Measurements from ENCODE around the gene METTL16.
"Not testable (repeated sequence)": the region's sequence is repeated elsewhere in the genome, so short reads cannot be mapped to it uniquely, and the experiment has no call there.

The METTL16 gene

DNA sequence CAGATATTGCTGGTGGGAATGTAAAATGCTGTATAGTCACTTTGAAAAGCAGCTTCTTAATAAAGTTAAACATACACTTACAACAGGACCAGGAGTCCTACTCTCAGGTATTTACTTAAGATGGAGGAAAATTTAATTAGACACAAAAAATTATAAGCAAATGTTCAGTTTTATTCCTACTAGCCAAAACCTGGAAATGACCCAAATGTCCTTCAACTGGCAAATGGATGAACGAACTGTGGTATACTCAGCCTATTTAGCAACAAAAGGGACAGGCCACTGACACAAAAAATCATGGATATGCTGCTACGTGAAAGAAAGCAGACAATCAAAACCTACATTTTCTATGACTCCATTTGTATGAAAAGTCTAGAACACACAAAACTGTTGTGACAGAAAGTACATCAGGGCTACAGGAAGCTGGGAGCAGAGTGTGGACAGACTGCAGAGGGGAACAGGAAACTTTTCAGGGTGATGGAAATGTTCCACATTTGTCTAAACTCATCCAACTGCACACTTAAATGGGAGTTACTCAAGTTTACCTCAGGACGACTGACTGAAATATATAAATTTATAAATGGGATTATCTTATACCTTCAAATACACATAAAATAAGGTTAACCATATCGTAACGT lies 61.6 kb downstream of the METTL16 start:
- DNase-seq = no peak

DNA sequence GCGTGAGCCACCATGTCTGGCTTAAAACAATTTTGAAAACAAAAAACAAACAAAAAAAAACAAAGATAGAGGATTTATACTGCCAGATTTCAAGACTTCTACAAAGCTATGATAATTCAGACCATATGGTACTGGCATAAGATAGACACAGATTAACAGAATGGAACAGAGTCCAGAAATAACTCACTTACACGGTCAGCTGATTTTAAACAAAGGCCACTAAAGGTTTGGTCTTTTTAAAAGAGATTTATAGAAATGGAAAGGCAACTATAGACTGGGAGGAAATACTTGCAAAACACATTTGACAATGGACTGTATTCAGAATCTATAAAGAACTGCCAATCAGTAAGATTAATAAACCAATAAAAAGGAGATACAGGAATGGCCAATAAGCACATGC lies 62.2 kb downstream of the METTL16 start:
- no peak for DNase-seq

DNA sequence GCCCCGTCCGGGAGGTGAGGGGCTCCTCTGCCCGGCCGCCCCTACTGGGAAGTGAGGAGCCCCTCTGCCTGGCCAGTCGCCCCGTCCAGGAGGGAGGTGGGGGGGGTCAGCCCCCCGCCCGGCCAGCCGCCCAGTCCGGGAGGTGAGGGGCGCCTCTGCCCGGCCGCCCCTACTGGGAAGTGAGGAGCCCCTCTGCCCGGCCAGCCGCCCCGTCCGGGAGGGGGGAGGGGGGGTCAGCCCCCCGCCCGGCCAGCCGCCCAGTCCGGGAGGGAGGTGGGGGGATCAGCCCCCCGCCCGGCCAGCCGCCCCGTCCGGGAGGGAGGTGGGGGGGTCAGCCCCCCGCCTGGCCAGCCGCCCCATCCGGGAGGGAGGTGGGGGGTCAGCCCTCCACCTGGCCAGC lies 64.2 kb downstream of the METTL16 start:
- not testable (repeated sequence) for DNase-seq

DNA sequence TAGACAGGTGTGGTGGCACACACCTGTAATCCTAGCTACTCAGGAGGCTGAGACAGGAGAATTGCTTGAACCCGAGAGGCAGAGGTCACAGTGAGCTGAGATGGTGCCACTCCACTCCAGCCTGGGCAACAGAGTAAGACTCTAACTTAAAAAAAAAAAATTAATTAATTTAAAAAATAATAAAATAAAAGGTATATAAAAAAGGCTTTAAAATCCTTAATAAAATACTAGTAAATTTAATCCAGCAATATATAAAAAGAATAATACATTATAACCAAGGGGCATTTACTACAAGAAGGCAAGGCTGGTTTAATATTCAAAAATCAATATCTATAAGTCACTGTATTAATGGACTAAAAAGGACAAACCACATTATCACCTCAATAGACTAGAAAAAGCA lies 66.0 kb downstream of the METTL16 start:
- DNase-seq = no peak

DNA sequence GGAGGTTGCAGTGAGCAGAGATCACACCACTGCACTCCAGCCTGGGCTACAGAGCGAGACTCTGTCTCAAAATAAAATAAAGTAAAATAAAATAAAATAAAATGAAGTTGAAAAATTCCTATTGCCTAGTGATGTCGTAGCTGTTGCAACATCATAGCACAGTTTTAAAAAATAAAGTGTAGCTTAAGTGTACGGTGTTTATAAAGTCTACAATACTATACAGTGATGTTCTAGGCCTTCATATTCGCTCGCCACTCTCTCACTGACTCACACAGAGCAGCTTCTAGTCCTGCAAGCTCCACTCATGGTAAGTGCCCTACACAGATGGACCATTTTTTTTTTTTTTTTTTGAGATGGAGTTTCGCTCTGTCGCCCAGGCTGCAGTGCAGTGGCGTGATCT lies 67.3 kb downstream of the METTL16 start:
- no peak for DNase-seq

DNA sequence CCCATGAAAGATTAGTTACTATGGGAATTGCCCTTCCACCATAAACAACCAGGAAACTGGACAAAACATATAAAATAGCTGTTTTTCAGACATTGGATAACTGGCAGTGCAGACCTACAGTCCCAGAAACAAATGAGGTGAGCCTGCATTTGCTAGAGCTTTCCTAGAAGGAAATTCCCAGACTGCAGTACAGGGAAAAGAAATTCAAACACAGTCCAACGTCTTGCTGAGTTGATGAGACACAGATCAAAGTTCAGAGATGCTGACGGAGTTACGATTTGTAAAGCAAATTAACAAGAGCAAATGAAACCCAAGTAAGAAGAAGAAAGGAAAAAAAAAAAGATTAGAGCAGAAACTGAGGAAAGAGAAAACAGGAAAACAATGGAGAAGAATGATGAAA lies 69.5 kb downstream of the METTL16 start:
- no peak for DNase-seq

DNA sequence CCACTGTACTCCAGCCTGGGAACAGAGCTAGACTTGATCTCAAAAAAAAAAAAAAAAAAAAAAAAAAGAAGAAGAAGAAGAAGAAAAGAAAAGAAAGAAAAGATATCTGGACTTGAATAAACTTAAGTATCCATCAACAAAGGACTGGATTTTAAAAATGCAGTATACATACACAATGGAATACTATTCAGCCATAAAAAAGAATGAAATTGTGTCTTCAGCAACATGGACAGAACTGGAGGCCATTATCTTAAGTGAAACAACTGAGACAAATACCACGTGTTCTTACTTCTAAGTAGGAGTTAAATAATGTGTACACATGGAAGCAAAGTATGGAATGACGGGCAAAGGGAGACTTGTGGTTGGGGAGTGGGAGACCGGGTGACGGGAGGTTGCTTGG lies 70.8 kb downstream of the METTL16 start:
- no peak for DNase-seq

DNA sequence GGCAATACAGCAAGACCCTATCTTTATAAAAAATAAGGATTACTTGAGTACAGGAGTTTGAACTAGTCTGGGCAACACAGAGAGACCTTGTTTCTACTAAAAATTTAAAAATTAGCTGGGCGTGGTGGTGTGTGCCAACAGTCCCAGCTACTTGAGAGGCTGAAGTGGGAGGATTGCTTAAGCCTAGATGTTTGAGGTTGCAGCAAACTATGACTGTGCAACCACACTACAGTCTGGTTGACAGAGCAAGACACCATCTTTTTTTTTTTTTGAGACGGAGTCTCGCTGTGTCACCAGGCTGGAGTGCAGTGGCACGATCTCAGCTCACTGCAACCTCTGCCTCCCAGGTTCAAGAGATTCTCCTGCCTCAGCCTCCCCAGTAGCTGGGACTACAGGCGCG lies 71.7 kb downstream of the METTL16 start:
- not testable (repeated sequence) for DNase-seq

DNA sequence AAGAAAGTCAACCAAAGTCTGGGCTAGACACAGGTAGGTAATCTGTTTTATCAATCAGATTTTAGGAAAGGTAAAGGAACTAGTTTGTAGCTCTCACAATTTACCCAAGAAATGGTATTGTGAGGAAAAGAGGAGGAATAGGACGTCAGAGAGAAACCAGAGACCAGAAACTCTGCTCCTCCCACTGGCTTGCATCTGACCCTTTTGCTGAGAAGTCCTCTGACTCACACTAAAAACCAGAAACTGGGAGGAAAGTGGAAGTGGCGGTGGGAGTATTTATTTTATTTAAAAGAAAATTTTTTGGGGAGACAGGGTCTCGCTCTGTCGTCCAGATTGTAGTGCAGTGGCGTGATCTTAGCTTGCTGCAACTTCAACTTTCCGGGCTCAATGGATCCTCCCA lies 72.9 kb downstream of the METTL16 start:
- DNase-seq = no peak

DNA sequence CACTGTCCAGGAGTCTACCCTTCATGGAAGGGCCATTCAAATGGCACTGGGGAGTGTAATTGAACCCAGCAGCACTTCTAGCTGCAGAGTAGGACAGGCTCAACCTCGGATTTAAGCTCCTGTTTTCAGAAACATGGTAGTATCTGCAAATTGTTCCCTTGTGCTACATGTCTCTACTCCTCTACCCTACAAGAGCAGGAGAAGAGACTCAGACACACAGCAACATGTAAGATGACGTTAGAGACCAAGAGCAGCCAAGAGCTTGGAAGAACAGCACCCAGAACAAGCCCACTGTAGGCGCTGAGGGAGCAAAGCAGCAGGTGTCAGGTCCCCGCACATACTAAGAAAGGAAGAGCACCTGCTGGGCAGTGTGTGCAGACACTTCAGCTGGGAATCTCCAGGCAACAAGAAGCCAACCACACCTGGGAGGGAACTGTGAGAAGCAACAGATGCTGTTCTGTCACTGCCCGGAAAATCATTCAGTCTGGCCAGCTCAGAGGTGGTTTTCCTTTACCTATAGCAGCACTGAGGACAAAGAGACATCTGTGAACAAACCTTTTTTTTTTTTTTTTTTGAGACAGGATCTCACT lies 75.3 kb downstream of the METTL16 start:
- DNase-seq = no peak

DNA sequence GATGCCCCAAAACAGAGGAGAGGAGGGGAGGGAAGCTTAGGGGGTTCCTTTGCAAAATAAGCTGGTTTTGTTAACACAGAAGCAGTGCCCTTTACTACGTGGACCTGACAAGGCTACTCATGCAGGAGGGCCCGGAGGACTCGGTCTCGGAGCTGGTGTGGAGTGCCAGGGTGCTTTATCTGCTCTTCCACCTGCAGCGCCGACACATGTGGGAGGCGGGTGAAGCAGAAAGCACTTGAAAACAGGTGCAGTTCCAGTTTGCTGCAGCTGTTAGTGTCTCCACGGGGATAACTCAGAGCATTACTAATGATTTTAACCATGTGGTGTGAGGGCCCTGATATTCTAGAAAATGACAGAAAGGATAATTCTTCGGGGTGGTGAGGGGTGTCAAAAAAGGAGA lies 75.8 kb downstream of the METTL16 start:
- DNase-seq = peak in 2 of 56 donors; percentile 30 to 40

DNA sequence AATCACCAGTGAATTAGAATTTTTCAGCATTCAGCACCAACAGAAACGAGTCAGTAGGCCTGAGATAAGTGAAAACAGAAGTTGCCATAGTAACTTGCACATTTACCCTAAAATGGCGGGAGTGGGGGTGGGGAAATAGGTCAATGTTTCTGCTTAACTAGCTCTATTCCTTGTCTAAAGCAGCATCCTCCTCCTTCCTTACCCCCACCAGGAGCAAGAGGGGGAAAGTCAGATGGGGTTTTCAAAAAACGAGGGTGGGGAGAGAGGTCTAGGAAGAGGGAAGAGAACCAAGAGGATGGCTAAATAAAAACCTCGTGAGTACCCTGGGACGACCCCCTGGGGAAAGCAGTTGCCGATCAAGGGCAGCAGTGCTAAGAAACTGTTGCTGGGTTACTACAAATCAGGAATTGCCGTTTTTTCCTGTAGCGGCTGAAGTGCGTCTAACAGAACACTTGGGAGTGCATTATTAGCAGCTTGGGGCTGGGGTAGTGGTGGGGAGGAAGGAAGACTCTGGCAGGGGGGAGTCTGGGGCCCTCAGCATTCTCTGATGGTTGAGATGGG lies 76.4 kb downstream of the METTL16 start:
- DNase-seq = peak in 31 of 56 donors; percentile 17 to 70 (median 45)

DNA sequence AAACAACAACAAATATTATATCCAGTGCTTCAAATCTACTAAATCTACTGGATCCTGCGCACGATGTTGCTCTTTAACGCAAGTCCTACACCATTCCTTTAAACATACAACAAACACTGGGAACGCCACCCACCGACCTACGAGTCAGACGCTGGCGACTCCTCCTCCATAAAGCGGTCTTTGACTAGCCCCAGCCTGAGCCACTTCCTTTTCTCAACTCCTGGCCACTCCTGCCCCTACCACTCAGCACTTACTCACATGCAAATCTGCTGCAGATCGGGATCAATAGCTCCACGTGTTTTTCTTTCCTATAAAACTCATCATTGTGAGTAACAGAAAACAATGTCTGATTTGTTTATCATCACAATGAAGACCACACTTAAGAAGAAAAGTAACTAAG lies 78.0 kb downstream of the METTL16 start:
- DNase-seq = no peak

DNA sequence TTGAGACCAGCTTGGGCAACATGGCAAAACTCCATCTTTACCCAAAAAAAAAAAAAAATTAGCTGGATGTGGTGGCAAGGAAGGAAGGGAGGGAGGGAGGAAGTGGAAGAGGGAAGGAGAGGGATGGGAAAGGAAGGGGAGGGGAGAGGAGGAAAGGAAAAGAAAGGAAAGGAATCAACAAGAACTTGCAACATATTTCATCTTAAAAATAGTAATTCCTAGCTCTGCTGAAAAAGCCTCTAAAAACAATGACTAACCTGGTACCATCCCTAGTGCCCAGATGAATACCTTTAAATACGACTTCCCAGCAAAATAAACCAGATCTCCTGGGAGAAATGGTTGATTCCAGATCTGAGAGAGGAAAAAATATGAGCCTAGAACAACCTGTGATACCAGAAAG lies 83.8 kb downstream of the METTL16 start:
- DNase-seq = no peak

DNA sequence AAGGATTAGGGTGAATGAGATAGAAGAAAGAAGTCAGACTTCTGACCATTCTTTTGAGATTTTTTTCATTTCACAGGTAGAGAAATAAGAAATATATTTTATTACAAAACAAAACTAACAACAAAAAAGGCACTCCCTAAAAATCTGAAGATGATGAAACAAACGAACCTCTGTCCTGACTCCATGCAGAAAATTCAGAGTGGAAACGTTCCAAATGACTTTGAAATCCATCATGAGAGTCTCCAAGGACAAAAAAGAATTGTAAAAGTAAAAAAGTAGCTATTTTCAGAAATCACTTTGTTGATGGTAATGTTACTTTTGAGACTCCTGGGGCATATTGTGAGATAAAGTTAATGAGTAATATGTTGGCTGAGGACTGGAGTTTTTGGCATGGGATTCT lies 84.5 kb downstream of the METTL16 start:
- DNase-seq = no peak

DNA sequence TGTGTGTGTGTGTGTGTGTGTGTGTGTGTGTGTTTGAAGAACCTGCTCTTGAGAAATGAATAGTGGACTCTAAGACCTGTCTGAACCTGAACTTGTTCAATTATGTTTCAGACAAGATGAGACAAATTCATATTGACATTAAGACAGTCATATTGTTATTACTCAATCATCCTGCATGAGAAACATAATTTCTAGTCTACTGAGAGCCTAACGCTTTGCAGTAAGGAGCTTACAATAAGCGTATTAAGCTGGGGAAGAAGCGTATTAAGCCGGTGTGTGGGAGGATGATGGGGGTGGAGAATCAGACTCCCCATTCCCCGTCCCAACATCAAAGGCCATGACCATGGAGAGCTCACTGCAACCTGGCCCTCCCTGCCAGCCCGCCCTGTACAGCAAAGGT lies 88.4 kb downstream of the METTL16 start:
- DNase-seq = no peak

DNA sequence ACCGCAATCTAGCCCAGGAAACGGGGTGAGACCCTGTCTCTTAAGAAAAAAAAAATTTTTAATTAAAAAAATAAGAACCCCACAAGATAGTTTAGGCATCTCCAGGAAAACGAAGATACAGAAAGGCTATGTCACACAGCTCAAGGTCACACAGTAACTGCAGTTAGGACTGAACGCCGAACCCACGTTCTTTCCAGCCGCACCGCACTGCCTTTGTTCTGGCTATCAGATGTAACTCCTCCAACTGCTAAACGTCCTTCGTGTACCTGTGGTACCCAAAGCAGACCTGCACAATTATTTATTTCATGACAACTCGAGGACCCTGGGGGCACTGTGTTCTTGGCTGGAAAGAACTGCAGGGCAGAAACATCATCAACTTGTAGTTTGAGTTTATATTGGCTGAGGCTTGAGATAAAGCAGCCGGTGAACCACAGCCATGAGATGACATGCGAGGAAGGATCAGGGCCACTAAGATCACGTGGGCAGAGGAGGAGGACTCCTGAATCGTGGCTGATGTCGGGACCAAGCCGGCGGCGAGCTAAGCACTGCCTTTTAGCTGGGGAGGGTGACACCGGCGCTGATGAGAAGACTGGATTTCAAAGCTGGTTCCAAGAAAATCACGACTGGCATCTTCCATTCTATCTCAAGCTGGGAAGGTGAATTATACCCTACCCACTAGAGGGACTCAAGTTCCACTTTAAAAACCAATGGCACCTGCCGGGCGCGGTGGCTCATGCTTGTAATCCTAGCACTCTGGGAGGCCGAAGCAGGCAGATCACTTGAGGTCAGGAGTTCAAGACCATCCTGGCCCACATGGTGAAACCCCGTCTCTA lies 90.2 kb downstream of the METTL16 start:
- peak in 2 of 56 donors; percentile 27 to 35 for DNase-seq

DNA sequence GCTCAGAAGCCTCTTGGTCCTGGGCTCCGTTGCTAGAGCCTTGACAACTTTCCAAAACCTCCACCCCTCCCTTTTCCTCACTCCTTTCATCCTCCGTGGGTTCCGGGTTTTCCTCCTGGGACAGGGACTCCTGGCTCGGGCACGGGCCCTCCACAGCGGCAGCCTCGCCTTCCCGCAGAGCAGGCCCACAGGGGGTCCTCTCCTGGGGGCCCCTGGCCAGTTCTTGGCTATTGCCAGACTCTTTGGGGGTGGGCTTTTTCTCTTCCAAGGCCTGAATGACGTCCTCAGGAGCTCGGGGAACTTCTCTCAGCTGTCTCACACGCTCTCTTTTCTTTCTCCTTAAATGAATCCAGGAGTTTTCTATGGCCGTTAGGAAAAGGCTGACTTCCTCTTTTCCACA lies 91.5 kb downstream of the METTL16 start:
- no peak for DNase-seq

DNA sequence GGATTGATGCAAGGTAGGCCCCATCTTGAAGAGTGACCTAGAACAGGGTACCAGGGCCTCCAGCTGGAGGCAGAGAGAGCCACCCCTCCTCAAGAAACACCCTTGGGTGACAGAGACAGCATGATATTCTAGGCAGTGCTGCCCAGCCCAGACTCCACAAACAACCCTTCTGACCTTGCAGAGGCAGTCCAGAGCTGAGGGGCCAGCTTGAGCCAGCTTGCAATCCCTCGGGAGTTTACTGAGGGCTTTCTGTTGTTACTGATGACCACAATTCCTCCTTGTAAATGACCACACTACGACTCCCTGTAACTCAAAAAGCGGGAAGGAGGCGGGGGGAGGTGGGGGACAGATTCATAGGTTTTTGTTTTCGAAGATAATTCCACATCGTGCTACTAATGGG lies 92.2 kb downstream of the METTL16 start:
- DNase-seq = no peak

DNA sequence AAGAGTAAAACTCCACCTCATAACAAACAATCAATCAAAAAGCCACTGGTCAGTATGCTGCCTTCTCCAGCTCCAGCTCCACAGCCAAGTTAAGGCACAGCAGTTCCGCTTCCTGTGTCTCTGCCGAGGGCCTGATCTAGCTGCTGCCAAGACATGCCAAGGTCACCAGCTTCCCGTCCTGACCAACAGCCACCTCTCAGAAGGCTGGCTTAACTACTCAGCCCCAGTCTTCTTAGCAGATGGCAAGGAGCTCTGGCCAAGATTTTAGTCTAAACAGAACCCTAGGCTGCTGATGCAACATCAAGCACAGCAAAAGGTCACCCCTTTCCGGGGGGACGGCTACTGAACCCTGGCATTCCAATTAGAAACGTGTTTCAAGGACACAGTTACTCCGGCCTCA lies 93.1 kb downstream of the METTL16 start:
- DNase-seq = no peak

DNA sequence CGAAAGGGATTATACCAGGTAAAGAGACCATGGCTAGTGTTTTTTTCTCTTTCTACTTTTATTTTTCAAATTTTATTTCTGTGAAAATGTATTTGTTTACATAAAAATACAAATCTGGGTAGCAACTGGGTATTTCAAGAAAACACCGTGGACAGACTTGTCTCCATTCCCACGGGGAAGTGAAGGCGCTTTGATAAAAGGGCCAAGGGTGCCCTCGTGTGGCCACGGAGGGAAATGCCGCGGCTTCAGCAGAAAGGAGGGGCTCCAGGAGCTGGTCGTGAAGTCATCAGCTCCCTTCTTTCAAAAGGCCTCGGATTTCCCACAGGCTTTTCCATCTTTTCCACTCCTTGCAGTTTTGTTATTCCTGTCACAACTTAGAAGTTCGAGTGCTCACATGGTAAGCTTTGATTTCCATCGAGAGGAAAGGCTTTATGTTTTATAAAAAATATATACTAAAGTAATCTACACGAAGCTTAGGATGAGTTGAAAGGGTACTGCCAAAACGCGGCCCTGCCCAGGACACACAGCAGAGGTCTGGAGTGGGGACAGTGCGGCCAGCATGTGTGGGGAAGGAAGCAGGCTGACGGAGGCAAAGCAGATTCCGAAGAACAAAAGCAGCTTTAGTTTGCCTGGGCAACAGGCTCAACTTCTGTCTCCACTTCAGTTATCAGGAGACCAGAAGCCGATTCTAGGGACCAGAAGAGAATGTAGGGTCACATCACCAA lies 95.5 kb downstream of the METTL16 start:
- DNase-seq = peak in 54 of 56 donors; percentile 46 to 96 (median 78)

DNA sequence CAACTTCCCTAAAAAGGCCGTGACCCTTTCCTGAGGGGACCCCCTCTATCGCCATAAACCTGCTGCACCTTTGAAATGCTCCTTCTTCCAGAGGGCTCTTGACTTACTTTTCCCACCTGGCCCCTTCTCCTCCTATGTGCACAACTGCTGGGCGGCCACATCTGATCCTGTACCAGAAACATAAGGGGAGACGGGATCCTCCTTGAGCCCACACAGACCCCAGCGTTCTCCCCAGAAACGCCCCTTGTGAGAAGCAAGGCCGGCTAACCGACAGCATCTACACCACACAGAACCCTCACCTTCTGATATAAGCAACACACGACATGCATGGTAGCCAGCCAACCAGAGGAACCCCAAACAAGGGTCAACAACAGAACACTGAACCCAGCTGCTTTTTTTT lies 96.6 kb downstream of the METTL16 start:
- DNase-seq = no peak
